Neutrophil (primary cell): ENCODE measurements around the gene WDR5.

Source experiments
- H3K27ac ChIP-seq: fragments of 200-600 bp; sonication (generic); 2 replicates; pipeline ENCODE4 v1.5.1; 2016; ENCODE audit warnings: mild to moderate bottlenecking, moderate library complexity
- H3K27me3 ChIP-seq: fragments of 200-600 bp; sonication (generic); 2 replicates; pipeline ENCODE4 v1.6.0; 2016; ENCODE audit warnings: mild to moderate bottlenecking
- H3K36me3 ChIP-seq: fragments of 200-600 bp; sonication (generic); 2 replicates; pipeline ENCODE4 v1.5.1; 2017
- H3K4me1 ChIP-seq, 2 experiments: fragments of 200-600 bp in 1 of 2; sonication (generic) in 1 of 2; 1 replicate in 1 of 2; 2 replicates in 1 of 2; pipeline versions ENCODE4 v1.5.1 to v1.6.1; 2013 to 2016; ENCODE audit warnings: low read depth in 1 of 2, low read length in 1 of 2, mild to moderate bottlenecking in 1 of 2, moderate library complexity in 1 of 2; ENCODE audit not compliant: control insufficient read depth in 1 of 2, insufficient read depth in 1 of 2
- H3K4me3 ChIP-seq, 2 experiments: fragments of 200-600 bp in 1 of 2; sonication (generic) in 1 of 2; 1 replicate in 1 of 2; 2 replicates in 1 of 2; pipeline ENCODE4 v1.5.1; 2013 to 2016; ENCODE audit warnings: low read depth in 1 of 2, low read length in 1 of 2, mild to moderate bottlenecking in 1 of 2, moderate library complexity in 1 of 2
- H3K9me3 ChIP-seq: fragments of 200-600 bp; sonication (generic); 2 replicates; pipeline ENCODE4 v1.5.1; 2016
- TF ChIP-seq, protein P1 (sequence below): fragments of 200-600 bp; sonication (generic); IDR thresholded peaks from 2 replicates; pipeline ENCODE4 v1.5.1; 2016; ENCODE audit warnings: antibody characterized with exemption

The WDR5 gene

DNA sequence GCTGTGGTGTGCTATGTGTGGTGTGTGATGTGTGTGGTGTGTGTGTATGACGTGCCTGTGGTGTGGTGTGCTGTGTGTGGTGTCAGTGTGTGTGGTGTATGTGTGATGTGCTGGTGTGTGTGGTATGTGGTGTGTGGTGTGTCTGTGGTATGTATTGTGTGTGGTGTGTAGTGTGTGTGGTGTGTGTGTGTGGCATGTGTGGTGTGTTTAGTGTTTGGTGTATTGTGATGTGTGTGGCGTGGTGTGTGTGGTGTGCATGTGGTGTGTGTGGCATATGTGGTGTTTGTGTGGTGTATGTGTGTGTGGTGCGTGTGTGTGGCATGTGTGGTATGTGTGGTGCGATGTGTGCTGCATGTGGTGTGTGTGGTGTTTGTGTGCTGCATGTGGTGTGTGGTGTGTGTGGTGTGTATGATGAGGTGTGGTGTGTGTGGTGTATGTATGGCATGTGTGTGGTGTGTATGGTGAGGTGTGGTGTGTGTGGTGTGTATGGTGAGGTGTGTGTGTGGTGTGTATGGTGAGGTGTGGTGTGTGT lies 46.7 kb downstream of the WDR5 start:
- Histone ChIP-seq H3K4me1 (no peaks in the 10 kb centered on the region), H3K4me3 (no peak overlapping the region), H3K36me3 (no peaks in the 10 kb centered on the region), H3K9me3 (no peaks in the 10 kb centered on the region), H3K27ac (no peak overlapping the region), H3K27me3 (peaks cover 44% of the 10 kb centered on the region)
- TF ChIP-seq, protein P1, sequence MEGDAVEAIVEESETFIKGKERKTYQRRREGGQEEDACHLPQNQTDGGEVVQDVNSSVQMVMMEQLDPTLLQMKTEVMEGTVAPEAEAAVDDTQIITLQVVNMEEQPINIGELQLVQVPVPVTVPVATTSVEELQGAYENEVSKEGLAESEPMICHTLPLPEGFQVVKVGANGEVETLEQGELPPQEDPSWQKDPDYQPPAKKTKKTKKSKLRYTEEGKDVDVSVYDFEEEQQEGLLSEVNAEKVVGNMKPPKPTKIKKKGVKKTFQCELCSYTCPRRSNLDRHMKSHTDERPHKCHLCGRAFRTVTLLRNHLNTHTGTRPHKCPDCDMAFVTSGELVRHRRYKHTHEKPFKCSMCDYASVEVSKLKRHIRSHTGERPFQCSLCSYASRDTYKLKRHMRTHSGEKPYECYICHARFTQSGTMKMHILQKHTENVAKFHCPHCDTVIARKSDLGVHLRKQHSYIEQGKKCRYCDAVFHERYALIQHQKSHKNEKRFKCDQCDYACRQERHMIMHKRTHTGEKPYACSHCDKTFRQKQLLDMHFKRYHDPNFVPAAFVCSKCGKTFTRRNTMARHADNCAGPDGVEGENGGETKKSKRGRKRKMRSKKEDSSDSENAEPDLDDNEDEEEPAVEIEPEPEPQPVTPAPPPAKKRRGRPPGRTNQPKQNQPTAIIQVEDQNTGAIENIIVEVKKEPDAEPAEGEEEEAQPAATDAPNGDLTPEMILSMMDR = no peak

GRCh38 chr9:134185536-134186011 lies 49.7 kb downstream of the WDR5 start:
- TF ChIP-seq, protein P1 = no peak
- H3K27me3 ChIP-seq = peaks cover 47% of the 10 kb centered on the region
- H3K4me1 ChIP-seq = no peaks in the 10 kb centered on the region
- H3K4me3 ChIP-seq = no peak overlapping the region
- no peaks in the 10 kb centered on the region for H3K36me3 ChIP-seq
- no peaks in the 10 kb centered on the region for H3K9me3 ChIP-seq
- no peak overlapping the region for H3K27ac ChIP-seq

DNA sequence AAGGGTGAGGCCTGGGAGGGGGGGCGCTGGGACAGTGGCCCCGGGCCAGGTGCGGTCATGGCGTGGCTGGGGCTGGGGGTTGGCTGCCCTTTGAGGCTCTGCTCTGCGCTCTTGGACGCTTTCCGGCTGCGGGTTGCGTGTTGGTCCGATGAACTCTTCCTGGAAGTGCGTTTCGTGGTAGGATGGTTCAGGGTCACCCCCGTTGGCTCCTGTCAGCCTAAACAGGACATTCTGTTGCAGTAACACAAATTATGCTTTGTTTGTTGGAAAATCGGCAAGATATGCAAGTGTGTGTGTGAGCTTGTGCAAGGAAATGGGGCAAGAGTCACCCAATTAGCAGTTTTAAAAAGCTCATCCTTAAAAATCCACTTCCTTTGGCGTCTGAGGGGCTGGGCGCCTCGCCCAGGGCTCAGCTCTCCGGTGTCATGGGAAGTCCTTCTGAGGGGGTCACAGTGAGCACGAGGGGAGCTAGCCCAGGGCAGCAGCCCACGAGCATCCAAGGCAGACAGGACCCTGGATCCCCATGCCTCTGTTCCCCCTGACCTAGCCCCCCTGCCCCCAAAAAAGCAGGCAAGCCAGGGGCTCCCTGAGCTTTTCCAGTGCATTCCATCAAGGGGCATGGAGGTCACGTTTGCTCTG lies 50.7 kb downstream of the WDR5 start:
- Histone ChIP-seq H3K36me3 (no peaks in the 10 kb centered on the region), H3K9me3 (no peaks in the 10 kb centered on the region), H3K27ac (no peak overlapping the region), H3K4me3 (no peak overlapping the region), H3K4me1 (no peaks in the 10 kb centered on the region), H3K27me3 (peaks cover 58% of the 10 kb centered on the region)
- TF ChIP-seq, protein P1 = no peak

- H3K9me3 ChIP-seq = no peaks in the 10 kb centered on the region
- no peak overlapping the region for H3K4me3 ChIP-seq
- no peaks in the 10 kb centered on the region for H3K4me1 ChIP-seq
- H3K27me3 ChIP-seq = peaks cover 63% of the 10 kb centered on the region
- TF ChIP-seq, protein P1 = no peak
- H3K36me3 ChIP-seq = no peaks in the 10 kb centered on the region
- no peak overlapping the region for H3K27ac ChIP-seq
Observed at GRCh38 chr9:134187110-134187531, 51.2 kb downstream of the WDR5 start.

DNA sequence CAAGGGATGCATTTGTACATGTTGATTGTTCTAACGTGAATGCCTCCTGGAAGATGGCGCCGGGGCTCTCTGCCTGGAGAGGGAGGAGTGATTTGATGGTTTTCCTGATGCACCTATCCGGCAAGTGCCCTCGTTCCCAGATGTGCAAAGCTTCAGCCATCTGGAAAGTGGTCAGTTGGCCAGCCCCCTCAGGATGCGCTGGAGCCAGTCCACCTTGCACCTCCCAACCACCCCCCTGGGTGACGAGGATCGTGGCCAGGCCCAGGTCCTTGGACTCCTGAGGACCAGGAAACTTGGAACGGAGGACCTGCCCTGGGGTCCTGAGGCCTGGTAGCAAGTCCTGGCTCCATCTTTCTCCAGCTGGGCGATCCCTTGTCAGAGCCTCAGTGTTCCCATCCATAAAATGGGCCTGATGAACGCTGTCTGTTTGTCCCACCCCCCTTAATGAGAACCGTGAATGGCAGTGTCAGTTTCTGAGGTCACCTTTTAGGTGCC lies 52.1 kb downstream of the WDR5 start:
- no peaks in the 10 kb centered on the region for H3K9me3 ChIP-seq
- no peaks in the 10 kb centered on the region for H3K4me1 ChIP-seq
- H3K27me3 ChIP-seq = peaks cover 69% of the 10 kb centered on the region
- no peaks in the 10 kb centered on the region for H3K36me3 ChIP-seq
- H3K4me3 ChIP-seq = no peak overlapping the region
- TF ChIP-seq, protein P1 = no peak
- no peak overlapping the region for H3K27ac ChIP-seq
